Hematopoietic multipotent progenitor cell (in vitro differentiated cells): ENCODE results near the gene RPS6KL1. TPM values are rescaled to one million over a fixed set of nuclear protein-coding genes. Genes with fewer than 3 reads are reported as not detected.

Experiments
- DNase-seq, 3 donors: peaks; one replicate each; pipeline ENCODE4 v3.0.0-alpha.2; 2011 to 2015; ENCODE audit warnings: low read depth in 2 of 3, low spot score in 2 of 3
- total RNA-seq: library from RNA; depleted of rRNA; stranded (reverse); fragments of >200 nt; gene quantifications from one replicate; pipeline ENCODE4 v1.2.3, GENCODE V29; 2012

The RPS6KL1 gene
- total RNA-seq, 1 donor = 8.3 TPM

DNA sequence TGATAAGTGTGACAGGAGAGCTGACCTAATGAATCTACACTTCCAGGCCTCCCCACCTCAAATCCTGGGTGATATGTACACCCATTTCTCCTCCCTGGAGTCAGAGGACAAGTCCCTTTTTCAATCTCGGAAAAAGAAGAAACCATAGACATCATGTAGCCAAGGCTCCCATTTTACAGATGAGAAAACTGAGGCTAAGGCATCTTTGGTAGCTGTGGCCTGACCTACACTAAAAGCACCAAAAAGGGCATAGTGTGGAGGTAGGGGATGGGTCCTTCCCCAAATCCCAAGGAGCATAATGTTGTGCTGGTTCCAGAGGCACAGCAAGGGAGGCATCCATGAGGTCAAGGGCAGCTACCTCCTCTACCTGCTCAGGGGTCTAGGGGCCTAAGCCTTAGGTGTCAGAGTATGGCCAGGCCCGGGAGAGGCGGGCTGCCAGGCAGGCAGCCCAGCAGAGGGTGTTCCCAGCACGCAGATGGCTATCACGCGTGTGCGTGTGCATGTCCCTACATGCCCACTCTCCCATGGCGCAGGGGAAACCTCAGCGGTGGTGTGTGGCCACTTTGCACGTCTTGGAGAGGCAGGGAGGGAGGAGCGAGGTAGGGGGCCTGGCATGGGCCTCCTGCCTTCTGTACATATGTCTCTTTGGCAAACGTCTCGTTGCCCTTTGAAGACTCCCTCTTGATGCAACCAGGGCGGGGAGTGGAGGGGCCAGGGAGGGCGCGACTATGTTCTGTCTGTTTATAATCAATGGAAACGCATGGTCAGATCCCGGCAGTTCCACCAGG is 29.8 kb upstream of the RPS6KL1 start:
- DNase-seq = no peak

DNA sequence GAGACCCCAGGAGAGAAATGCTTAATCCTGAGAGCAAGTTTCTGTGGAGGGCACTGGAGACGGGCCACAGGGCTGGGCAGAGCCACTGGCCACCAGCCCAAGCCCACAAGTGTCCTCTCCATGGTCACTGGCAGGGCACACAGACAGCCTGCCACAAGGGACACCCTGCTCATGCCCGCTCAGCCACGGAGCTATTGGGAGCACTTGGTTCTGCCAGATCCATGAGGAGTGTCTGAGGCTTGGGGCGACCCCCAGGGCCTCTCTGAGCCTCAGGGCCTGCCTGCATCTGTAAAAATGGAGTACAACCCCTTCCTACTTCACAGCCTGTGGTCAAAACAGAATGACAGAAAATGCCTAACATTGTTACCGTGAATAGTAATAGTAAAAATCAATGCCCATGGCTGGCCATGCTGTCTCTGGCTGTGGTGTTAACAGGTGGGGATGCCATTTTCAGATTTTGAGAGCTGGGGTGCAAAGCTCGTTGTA is 29.2 kb upstream of the RPS6KL1 start:
- no peak for DNase-seq

DNA sequence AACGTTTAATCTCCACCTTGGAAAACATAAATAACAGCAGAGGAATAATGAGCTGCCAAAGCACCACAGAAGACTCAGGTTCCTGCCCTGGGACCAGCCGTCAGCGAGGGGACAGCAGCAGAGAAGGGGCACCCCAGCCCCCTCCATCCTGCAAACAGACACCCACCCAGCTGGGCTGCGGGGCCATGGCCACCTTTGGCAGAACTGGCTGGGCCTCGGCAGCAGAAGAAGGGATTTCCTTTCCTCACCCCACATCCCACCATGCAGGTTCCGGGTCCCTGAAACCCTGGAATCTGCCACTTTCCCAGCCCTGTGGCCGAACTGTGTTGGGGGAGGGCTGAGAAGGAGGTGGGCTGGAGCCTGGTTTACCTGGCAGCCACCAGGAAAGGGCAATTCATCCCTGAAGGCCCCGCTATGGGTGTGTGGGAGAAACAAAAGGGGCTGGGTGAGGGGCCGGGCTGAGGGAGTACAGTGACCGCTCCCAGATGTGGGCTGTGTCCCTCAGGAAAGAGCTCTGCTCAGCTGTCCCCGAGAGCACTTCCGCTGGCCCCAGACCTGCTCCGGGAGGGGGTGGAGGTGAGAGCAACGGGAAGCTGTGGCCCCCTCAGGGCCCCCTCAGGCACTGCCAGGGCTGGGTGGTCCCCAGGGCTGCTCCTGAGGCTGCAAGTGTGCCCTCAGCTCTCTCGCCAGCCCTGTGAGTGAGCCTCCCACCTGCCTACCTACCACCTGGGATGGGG is 28.6 kb upstream of the RPS6KL1 start:
- no peak for DNase-seq

DNA sequence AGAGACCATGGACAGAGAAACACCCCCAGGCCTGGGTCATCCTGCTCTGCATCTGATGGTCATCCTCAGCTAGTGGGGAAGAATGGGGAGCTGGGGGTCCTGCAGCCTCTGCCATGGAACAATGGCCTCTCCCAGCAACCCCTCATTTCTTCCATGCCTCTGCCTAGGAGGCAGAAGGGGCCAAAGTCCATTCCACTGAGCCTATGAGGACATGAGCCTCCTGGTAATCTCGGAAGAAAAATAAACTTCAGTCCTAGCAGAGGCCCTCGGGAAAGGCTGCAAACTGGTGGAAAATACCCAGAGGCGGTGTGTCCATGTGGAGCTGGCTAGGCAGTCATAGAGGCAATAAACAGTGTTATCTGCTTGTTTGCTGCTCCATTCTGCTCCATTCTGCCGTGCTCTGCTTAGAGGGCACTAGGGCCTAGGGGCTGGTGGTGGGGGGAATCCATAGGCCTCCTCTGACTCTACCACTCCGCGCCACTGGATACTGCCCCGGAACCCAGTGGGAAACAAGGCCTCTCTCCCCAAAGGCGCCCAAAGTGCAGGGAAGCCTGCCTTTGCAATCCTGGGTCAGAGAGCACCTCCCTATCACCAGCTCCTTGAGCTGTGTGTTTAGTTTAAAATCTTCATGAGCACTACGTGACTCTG is 27.9 kb upstream of the RPS6KL1 start:
- DNase-seq = no peak

DNA sequence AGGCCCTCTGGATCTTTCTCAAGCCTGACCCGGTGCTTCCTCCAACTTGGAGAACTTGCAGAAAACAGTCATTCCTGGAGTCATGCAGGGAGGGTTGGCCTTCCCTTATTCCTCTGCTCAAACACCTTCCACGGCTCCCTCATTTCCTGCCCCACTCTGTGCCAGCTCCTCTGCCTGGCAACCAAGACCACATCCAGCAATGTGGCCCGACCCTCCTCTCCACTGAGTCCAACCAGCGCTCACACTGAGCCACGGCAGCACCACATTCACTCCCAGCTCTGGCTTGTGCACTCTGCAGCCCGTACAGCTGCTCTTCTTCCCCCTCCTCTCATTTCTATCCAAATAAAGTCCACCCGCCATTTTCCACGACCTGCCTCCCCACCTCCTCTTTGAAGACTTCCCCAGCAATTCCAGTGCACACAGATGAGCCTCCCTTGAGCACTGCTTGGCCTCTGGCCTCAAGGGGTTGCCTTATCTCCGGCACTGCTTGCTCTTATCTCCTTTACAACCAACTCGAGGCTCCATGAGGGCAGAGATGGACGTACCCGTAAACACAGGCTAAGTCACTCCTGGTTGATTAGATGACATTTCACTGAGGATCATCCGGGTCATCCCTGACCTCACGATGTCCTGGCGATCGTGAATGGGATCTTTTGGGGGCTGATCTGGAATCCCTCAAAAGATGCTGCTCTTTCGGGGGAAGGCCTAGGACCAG is 27.0 kb upstream of the RPS6KL1 start:
- no peak for DNase-seq

DNA sequence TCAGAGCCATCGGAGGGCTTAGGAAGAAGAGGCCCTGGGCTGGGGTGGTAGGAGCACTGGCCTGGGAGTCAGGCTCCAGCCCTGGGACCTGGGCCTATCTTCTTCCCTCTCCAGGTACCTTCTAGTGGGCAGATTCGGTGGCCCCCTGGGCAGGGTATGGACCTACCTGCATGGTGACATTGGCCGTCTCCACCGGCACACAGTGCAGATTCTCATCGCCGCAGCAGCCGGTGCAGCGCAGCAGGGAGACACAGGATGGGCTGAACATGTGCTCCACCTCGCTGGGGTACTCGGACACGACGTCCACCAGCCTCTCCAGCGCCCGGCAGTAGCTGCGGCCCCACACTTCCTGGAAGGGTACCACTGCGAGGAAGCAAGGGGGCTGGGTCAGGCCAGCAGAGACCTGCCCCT is 26.1 kb upstream of the RPS6KL1 start:
- no peak for DNase-seq

DNA sequence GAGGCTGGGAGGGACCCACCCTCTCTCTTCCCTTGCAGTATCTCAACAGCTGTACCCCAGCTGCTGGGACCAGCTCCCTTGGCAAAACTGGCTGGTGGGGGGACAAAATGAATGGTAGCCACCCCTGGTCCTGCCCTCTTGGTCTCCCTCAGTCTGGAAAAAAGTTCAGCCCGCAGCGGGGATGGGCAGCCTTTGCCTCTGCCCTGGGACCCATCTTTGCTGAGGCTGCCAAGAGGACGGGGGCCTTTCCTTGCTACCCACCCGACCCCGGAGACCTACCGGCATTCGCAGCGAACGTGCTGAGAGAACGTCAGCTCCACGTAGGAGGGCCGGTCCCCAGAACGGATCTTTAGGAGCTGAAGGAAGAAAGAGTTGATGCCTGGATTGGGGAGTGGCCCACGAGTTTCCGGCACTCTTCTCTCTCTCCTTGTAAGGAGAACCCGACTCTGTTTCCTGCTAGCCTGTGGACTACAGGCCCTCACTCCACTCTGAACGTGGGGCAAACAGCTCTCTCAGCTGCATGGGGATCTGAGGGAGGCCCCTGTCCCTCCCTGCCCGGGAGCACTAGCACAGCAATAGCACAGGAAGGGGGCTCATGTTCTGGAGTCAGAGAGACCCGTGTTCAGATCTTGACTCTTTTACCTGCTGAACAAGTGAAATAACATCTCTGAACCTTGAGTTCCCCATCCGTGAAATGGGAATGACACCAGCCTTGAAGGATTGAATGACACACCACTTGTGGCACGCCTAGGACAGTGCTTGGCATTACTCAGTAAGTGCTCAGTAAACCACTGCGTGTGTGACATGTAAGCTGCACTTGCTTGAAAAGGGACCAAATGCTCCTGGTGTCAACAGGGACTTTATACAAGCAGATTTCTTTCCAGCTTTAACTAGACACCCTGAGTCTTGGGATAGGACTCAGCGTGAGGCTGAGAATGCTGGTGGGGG is 25.4 kb upstream of the RPS6KL1 start:
- DNase-seq = no peak

DNA sequence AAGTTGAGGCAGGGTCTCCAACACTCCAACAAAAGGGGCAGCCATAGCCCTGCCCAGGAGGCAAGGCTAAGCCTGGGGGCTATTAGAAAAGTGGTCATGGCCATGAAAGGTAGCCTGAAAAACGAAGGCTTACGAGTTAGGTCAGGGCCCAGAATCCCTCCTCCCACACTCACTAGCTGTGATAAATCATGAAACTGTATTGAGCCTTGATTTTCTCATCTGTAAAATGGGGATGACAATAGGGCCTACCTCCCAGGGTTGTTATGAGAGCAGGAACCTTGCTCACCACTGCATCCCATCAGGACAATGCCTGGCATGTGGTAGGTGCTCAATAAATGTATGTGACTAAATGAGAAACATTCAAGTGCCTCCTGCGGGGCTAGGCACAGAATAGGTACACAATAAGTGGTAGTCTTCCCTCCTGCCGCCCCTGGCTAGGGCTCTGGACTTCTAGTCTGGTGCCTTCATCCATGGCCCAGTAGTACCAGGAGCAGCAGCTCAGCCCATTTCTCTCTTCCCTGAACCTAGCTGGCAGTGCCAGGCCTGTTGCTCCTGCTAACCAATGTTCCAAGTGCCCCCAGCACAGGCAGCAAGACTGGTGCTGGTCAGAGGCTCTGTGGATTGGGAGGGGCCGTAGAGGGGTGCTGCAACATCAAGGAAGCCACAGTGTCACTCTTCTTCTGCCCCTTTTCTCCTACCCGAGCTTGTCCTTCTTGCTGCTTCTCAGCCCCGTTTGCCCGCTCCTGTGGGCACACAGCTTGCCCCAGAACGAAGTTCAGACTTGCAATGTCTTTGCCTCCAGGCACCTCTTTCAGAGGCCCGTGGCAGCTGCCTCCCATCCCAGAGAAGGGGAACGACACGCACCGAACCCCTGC is 24.5 kb upstream of the RPS6KL1 start:
- DNase-seq = no peak

DNA sequence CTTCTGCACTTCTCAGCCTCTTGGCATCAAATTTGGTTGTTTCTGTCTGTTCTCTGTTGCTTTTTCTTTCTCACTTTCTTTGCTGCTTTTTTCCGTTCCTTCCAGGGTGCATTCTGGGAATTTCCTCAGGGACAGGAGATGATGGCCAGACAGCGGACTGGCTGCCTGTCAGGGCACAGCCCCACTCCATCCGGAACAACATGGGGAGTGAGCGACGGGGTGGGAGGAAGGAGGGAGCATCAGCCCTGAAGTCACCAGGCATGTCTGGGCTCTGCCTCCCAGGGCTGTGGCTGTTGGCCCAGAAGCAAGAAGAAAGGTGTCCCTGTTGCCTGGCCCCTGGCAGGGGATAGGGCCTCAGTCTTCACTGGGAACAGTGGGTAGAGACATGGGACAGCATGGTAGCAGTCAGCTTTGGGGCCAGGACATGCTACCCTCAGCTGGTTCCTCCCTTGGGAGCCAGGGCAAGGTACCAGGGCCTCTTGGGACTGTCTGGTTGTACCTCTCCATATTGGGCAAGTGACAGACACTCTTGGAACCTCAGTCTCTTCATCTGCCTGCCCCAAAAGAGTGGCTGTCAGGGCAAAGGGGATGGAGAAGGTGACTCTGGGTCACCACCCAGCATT is 23.7 kb upstream of the RPS6KL1 start:
- no peak for DNase-seq

DNA sequence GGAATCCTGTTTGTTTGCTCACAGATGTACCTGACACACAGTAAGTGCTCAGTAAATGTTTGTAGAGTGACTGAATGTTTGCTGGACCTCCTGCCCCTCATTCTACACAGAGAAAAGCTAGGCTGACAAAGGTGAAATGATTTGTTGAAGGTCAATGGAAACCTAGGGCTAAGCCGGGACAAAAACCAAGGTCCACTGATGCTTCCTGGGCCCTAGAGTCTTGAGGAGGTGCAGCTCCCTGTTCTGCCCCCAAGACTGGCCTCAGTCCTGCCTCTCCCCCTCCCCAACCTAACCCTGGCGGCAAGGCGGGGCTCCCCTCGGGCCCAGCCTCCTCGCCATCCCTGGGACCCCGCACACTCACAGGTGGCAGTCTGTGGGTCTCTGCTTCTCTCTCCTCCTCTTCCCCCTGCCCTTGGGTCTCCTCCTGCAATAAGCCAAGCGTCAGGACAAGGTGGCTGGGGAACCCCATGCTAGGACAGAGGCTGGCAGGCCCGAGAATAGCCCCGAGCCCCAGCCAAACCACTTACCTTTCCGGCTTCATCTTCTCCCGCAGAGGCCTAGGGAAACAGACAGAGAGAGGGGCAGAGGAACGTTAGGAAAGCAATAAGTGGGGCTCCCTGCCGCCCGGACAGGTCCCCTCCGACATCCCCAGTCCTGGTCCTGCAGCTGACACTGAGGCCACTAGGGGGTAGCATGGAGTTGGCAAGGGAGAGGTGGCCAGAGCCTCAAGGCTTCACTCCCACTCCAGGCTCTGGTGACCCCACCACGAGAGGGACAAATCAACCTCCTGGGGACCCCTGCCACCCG is 23.0 kb upstream of the RPS6KL1 start:
- DNase-seq = peak; percentile 44 to 83 (median 62)

DNA sequence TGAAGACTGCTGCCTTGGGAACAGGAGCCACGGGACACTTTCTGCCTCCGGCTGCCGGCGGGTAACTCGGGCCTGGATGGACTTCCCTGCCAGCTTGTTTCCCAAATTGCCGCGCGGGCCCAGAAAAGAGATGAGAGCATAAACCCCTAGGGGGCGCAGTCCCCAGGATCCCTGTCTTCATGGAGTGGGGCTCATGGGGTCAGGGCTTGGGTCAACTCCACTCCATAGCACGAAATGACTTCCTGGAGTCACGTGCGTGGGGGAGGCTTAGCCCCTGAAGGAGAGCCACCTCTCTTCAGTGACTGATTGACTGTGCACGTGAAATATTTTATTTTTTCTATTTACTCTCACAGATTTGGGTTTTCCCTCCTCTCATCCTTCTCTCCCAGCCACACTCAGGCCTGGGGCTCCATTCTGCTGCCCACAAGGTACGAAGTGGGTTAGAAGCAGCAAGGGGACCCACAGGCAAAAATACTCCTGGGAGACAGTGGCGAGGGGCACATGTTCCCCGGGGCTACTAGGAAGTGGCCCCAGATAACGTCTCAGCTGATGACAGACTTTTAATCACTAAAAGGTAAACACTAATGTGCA is 22.3 kb upstream of the RPS6KL1 start:
- DNase-seq = no peak

DNA sequence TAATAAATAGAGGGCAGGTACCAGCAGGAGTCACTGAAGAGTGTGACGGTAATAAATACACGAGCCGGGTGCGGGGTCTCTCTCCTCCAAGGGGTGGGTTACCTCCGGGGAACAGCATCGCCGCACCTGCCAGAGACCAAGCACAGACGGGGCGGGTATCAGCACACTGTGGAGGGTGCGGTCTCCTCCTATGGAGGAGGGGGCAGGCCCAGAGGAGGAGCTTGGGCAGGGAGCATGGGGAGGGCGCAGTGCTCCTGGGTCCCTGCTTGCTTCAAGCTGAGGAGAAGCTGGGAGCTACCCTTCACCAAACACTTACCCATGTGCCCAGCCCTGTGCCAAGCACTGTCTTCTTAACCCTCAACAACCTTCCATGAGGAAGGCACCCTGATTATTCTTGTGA is 19.5 kb upstream of the RPS6KL1 start:
- no peak for DNase-seq

DNA sequence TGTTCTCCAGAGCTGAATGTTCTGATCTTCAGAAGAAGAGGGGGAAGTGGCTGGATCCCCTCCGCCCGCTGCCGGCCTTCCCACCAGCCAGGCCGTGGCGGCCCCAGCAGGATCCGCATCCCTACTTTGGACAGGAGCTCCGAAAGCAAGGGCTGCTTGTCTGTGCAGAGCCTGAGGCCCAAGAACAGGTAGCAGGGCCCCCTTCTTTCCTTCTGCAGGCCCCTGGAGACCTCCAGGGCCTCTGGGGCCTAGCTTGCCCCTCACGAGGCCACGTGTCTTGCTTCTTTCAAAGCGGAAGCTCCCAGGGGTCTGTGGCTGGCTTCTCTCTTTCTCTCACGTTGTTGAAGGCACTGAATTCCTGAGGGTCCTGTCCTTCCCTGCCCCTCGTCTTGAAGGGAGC is 19.1 kb upstream of the RPS6KL1 start:
- no peak for DNase-seq

DNA sequence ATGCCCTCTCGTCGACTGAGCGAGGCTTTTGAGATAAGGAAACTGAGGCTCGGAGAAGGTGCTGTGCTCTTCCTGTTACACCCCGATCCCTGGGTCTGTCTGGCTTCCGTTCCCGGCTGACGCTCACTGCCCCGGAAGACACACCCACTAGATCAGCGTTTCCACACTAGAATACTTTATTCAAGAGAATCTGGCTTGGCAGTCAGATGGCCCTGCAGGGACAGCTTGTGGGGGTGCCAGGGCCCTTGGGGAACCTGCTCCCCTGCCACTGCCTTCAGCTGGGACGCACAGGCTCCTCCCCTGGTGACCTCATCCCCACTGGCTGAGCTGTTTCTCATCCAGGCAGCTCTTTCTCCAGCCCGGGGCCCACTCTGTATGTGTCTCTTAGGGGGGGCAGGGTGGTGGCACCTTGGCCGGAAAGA is 18.6 kb upstream of the RPS6KL1 start:
- DNase-seq = peak in 2 of 3 donors; percentile 62 to 72

DNA sequence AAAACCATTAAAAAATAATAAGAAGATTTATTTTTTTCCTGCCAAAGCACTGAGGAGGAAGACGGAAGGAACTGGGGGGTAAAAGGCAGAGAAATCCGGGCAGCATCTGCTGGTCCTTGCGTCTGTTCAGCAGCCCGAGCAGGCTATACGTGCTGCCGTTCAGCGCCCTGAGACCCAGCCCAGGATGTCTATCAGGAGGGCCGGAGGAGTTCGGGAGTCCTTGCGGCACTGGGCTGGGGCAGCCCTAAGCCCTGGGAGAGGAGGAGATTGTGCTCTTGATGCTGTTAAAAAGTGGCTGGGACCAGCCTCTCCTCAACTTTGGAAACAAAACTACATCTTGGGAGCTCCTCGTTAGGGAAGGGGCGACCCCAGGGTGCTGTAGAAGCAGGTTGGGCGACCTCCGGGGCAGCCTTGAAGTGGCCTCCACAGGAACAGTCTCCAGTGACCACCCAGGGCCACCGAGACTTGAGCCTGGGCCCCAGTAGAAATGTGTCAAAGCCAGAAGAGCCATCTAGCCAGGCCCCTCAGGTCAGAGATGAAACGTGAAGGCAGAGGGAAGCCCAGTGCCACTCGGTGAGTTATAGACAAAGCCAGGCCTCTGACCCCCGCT is 18.0 kb upstream of the RPS6KL1 start:
- DNase-seq = no peak
